Astrocyte of the spinal cord (primary cell): ENCODE measurements around the gene PTPRU.

Source experiments
- DNase-seq: peaks from one replicate; pipeline ENCODE4 v3.0.0; 2011; ENCODE audit warnings: low read depth, low spot score
- H3K4me3 ChIP-seq: 2 replicates; pipeline ENCODE4 v1.5.1; 2011; ENCODE audit warnings: low read depth, mild to moderate bottlenecking, low read length, moderate library complexity
- in situ Hi-C: cut with HindIII; loops from 2 replicates; pipeline ENCODE4 v1.10.0; 2017; ENCODE audit warnings: low sequenced_read_pairs
- TF ChIP-seq, protein P1 (sequence below): IDR thresholded peaks from 2 replicates; pipeline ENCODE4 v1.5.1; 2012; ENCODE audit warnings: low read depth, mild to moderate bottlenecking, low read length, inconsistent platforms

Gene PTPRU

DNA sequence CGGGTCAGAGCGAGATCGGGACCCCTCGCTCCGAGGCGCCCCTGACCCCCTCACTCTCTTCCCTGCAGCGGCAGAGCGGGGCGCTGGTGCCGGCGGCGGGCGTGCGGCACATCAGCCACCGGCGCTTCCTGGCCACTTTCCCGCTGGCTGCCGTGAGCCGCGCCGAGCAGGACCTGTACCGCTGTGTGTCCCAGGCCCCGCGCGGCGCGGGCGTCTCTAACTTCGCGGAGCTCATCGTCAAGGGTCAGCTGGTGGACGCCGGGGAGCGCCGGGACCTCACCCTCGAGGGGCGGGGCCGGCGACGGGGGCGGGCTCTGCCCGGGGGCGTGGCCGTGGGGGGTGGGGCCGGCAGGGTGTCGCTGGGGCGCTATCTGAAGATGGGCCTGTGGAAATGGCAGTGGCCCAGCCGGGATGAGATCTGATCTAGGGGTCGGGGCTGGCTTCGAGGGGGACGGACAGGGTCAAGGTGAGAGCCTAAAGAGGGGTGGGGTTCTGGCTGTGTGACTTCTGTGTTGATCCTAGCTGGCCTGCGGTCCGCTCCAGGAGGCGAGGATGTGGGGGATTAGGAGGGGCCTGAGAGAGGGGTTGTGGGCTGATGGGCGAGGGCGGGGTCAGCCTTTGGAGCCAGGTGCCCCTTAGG, 23.6 kb downstream of the PTPRU start:
- DNase-seq: peak; percentile 30
- in situ Hi-C loops: no loop called here
- H3K4me3 ChIP-seq: peak overlapping the region; percentile 41
- TF ChIP-seq, protein P1, sequence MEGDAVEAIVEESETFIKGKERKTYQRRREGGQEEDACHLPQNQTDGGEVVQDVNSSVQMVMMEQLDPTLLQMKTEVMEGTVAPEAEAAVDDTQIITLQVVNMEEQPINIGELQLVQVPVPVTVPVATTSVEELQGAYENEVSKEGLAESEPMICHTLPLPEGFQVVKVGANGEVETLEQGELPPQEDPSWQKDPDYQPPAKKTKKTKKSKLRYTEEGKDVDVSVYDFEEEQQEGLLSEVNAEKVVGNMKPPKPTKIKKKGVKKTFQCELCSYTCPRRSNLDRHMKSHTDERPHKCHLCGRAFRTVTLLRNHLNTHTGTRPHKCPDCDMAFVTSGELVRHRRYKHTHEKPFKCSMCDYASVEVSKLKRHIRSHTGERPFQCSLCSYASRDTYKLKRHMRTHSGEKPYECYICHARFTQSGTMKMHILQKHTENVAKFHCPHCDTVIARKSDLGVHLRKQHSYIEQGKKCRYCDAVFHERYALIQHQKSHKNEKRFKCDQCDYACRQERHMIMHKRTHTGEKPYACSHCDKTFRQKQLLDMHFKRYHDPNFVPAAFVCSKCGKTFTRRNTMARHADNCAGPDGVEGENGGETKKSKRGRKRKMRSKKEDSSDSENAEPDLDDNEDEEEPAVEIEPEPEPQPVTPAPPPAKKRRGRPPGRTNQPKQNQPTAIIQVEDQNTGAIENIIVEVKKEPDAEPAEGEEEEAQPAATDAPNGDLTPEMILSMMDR: no peak

DNA sequence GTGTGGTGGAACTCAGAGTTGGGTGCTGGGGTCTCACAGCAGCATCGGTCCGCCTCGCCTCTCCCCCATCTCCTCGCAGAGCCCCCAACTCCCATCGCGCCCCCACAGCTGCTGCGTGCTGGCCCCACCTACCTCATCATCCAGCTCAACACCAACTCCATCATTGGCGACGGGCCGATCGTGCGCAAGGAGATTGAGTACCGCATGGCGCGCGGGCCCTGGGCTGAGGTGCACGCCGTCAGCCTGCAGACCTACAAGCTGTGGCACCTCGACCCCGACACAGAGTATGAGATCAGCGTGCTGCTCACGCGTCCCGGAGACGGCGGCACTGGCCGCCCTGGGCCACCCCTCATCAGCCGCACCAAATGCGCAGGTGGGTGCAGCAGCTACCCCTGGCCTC, 24.2 kb downstream of the PTPRU start:
- peak overlapping the region; percentile 41 for H3K4me3 ChIP-seq
- DNase-seq: no peak
- TF ChIP-seq, protein P1: no peak
- in situ Hi-C loops: no loop called here

DNA sequence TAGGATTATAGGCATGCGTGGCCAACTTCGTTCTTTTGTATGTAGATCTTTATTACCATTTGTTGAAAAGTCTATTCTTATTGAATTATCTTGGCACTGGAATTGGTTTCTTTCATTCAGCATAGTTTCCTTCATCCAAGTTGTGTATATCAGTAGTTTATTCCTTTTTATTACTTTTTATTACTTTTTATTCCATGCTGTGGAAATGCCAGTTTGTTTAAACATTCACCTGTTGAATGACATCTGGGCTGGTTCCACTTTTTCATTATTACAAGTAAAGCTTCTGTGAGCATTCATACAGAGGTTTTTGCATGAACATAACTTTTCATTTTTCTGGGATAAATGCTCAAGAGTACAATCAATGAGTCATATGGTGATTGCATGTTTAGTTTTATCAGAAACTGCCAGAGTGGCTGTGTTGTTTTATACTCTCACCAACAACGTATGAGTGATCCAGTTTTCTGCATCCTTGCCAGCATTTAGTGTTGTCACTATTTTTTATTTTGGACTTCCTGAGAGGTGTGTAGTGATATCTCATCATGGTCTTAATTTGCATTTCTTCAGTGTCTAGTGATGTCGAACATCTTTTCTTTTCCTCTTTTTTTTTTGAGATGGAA, 28.6 kb downstream of the PTPRU start:
- in situ Hi-C loops: no loop called here
- DNase-seq: peak; percentile 42
- TF ChIP-seq, protein P1: no peak
- H3K4me3 ChIP-seq: no peak overlapping the region

DNA sequence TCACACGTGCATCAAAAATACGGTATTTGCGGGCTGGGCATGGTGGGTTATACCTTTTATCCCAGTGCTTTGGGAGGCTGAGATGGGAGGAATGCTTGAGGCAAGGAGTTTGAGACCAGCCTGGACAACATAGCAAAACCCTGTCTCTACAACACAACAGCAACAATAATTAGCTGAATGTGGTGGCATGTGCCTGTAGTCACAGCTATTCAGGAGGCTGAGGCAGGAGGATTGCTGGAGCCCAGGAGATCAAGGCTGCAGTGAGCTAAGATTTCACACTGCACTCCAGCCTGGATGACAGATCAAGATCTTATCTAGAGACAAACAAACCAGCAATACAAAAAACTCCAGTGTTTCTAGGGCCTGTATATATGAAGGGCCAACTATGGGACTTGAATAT, 30.6 kb downstream of the PTPRU start:
- in situ Hi-C loops: no loop called here
- no peak for DNase-seq
- no peak overlapping the region for H3K4me3 ChIP-seq
- TF ChIP-seq, protein P1: no peak

DNA sequence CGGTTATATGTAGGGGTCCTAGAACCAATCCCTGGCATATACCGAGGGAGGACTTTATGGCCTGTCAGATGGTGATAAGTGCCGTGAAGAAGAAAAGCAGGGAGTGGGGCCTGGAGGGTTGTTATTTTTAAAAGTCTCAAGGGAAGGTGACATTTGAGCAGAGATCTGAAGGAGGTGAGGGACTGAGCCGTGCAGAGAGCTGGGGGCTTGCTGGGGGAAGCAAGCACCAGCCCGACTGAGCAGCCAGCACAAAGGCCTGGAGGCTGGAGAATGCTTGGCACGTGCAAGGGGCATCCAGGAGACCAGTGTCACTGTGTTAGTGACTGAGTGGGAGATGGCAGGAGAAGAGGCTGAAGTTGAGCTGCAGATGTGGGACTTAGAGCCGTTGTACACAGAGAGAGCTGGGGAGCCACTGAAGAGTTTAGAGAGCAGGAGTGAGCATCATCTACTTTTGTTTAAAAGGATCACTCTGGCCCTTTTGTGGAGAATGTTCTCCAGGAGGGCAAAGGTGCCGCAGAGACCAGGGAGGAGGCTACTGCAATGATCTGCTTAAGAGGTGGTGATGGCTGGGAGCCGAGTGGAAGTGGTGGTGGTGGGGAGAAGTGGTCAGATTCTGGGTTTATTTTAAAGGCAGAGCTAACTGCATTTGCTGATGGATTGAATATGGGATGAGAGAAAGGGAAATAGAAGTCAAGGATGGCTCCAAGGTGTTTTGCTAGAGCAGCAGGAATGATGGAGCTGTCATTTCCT, 31.2 kb downstream of the PTPRU start:
- TF ChIP-seq, protein P1: no peak
- in situ Hi-C loops: no loop called here
- H3K4me3 ChIP-seq: no peak overlapping the region
- no peak for DNase-seq

DNA sequence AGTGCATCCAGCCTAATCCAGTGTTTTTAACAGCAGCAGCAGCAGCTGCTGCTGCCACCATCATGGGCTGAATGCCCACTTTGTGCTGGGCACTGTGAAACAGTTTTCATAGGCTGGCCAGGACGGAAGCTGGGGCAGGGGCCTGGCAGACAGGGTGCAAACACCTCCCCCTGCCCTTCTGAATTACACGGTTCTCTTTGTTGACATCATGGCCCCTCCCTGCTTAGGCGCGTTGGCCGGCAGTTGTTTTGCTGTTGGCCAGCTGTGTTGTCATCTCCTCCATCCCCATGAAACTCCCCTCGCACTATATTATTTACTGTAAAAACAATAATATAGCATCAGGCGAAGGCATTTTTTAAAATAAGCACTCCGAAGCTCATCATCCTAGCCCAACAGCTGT, 33.1 kb downstream of the PTPRU start:
- TF ChIP-seq, protein P1: no peak
- in situ Hi-C loops: no loop called here
- DNase-seq: no peak
- H3K4me3 ChIP-seq: no peak overlapping the region
